GM21737 (cell line): ENCODE data around the gene NEO1.
A peak's percentile ranks its signal among the peaks of the same experiment; 100 is the strongest.

Experiments
- ATAC-seq: cut with Tn5 transposase; IDR thresholded peaks from one replicate; pipeline ENCODE4 v1.9.1; 2021; ENCODE audit warnings: mild to moderate bottlenecking, moderate library complexity; ENCODE audit not compliant: unreplicated experiment

The NEO1 gene

DNA sequence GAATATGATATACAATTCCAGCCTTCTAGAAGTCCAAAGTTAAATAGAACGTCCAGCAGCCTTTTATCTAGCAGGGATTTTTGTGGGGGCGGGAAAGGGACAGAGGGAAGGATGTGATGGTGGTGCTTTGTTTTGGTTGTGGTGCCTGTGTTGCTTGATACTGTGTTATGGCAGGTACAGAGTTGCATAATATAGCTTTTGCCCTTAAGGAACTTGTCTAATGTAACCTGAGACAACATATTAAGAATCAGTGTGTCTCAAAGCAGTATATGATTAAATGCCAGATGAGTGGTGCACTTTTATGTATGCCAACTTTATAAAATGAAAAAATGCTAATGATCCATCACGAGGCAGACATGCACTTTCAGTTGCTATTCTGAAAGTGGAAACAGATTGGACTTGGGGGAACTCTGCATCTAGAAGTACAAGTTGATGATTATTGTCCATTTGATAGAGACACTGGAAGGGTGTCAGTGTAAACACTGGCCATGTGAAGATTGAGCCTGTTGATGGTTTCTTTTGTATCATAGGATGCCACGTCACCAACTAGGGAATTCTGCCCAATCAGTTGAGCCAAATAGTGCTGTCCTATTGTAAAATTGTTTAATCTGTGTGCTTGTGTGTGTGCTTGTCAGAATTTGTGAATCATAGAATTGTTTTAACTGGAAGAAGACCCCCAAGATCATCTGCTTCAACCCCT, 23.0 kb downstream of the NEO1 start:
- no peak for ATAC-seq

GRCh38 chr15:73078291-73078690, 26.0 kb downstream of the NEO1 start:
- ATAC-seq = no peak

DNA sequence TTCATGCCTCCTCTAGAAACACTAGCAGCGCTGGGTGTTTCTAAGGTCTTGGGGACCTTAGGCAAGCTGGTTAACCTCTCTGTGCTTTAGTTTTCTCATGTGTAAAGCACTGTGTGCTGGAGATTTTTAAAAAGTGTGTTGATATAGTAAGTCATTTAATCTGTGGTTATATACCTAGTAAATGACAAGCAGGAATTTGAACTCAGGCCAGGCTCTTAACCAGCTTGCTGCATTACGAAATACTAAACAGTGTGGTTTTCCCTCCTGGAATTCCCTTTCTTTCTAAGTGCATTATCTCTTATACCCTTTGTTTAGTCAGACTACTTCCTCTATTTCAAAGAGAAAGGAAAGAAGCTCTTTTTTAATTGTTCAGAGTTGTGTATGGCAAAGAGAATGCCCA, 26.5 kb downstream of the NEO1 start:
- no peak for ATAC-seq

DNA sequence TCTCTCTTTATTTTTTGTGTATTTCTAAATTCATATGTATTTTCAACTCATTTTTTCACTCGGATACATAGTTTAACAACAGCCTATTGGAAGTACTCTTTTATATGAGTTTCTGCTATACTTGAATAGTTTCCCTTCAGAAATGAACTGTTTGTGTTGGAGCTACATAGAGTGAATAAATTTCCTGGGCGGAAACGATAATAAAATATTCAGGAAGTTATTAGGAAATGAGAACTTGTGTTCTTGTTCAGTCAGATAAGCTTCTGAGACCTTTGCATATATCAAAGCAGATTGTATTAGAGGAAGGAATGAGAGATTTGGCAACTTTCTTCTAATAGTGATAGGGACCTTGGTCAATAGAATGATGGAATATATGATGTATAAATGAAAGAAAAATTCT, 27.3 kb downstream of the NEO1 start:
- ATAC-seq = no peak

DNA sequence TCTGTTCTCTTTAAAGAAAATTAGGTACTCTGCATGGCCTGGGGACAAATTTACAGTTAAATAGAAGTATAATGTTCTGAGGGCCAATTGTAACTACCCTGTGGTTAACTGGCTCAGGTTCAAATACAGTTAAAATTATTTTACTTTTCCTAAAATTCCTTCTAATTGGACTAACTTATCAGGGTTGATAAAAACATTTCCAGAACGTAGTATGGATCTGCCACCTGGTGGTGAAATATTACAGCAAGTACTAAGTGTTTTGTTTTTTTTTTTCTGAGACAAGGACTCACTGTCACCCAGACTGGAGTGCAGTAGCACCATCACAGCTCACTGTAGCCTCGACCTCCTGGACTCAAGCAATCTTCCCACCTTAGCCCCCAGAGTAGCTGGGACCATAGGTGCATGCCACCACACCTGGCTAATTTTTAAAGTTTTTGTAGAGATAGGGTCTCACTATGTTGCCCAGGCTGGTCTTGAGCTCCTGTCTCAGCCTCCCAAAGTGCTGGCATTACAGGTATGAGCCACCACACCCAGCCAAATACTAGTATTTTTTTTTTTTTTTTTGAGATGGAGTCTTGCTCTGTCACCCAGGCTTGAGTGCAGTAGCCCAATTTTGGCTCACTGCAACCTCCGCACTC, 29.2 kb downstream of the NEO1 start:
- no peak for ATAC-seq

DNA sequence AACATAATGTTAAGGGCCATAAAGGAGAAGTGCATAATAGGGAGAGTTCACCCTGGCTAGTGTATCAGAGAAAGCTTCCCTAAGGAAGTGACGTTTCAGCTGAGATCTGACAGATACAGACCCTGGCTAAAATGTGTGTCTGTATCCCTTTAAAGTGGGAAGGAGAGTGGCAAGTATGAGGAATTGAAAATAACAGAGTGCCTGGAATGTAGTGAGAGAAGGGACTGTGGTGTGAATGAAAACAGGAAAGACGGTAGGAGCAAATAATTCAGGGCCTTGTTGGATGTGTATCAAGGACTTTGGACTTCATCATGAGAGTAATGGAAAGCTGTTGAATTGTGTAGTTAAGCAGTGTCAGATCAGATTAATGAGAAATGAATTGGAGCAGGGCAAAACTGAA, 30.5 kb downstream of the NEO1 start:
- ATAC-seq = no peak

- ATAC-seq = no peak
These were observed 34.8 kb downstream of the NEO1 start for GRCh38 chr15:73087098-73087497.

DNA sequence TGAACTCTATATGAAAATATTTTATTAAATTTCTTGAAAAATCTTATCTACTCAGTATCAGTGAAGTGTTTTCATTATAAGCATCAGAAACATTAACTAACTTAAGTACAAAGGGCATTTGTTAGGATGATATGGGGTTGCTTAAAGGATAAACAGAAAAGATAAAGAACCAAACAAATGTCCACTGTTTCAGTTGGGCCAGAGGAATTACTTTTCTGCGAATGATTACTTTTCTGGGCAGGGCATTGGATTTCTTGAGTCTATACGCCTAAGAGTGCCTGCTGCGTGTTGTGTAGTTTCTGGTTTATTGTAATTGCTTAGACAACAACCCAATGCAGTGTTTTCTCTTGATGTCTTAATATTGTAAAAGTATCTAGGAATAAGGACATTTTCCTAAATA, 52.8 kb downstream of the NEO1 start:
- ATAC-seq = no peak

DNA sequence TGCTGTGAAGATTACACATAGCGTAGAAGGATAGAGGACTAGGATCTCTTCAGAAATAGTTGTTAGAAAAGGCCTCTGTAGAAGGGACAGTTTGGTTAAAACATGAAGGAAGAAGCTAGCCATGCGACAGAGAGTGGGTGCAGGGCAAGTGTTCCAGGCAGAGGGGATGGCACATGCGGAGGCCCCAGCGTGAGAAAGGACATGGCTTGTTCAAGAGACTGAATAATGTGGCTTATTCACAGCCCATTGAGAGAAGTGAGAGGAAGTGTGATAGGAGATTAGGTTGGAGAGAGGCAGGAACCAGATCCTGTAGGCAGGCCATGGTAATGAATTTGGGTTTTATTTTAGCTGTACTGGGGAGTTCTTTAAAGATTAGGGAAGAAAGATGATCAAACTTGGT, 56.4 kb downstream of the NEO1 start:
- no peak for ATAC-seq

DNA sequence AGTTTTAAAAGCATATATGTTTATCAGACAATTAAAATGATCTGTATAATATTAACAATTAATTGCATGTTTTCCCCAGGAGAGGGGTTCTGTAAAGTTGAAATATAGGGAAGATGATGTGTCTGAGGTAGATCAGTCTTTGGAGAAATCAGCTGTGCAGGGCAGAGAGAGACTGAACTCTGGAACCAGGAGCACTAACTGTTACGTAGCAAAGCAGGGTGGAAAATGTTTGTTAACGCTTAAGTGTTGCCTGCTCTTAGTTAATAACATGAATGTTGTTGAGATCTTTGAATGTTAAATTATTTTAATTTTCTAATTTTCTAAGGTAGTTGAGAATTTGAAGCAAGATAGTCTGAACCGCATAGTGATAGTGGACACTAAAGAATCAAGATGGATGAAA, 57.5 kb downstream of the NEO1 start:
- no peak for ATAC-seq

GRCh38 chr15:73110201-73110600, 57.9 kb downstream of the NEO1 start:
- no peak for ATAC-seq

DNA sequence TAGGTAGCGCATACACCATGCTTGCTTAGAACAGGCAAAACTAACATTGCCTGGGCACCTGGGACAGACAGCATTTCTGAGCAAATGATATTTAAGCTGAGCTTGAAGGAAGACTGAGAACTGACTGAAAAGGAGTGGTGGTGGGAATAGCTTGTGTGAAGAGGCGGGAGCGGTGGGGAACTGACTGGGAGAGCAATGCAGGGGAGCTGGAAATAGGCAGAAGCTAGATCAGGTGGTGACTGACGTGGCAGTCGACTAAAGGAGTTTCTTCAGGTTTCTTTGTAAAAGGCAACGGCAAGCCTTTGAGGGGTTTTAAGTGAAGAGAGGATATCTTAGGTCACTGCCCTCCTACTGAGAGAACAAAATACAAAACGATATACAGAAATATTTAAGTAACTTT, 61.8 kb downstream of the NEO1 start:
- ATAC-seq = no peak

- no peak for ATAC-seq
These were observed 63.9 kb downstream of the NEO1 start for GRCh38 chr15:73116164-73116563.

DNA sequence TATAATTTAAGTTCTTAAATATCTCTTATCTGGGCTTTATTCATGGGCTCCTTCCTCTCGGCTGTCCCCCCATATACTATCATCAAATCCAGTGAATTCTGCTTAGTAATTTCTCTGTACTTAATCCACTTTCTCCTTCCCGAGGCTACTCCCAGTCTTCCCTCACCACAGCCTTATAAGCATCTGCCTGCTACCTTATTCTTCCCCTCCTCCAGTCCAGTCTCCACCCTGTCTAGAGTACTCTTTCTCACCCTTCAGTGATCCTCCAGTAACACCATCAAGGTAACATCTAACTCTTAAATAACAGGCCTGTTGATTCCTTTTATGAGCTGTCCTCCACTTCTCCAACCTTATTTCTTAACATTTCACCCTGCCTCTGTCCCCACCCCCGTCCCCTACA, 65.8 kb downstream of the NEO1 start:
- no peak for ATAC-seq

- no peak for ATAC-seq
These were observed 67.2 kb downstream of the NEO1 start for GRCh38 chr15:73119478-73119877.

- ATAC-seq = no peak
These were observed 68.0 kb downstream of the NEO1 start for GRCh38 chr15:73120269-73120668.

DNA sequence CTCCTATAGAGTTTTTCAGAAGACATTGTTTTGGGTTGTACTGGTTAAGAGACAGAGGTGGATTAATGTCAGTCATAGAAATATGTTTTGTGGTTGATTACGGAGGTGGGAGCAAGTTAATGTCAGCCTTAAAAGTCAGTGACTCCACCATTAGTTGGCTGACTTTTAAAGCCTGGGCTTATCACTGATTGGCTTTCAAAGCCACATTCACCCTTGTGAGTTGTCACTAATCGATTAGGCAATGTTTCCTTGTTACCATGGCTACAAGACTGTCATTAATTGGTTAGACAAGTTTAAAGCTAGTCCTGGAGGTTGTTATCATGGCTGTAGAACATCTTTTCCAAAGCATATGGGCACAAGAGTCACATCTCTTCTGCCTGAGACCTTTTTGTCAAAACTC, 73.0 kb downstream of the NEO1 start:
- ATAC-seq = no peak

DNA sequence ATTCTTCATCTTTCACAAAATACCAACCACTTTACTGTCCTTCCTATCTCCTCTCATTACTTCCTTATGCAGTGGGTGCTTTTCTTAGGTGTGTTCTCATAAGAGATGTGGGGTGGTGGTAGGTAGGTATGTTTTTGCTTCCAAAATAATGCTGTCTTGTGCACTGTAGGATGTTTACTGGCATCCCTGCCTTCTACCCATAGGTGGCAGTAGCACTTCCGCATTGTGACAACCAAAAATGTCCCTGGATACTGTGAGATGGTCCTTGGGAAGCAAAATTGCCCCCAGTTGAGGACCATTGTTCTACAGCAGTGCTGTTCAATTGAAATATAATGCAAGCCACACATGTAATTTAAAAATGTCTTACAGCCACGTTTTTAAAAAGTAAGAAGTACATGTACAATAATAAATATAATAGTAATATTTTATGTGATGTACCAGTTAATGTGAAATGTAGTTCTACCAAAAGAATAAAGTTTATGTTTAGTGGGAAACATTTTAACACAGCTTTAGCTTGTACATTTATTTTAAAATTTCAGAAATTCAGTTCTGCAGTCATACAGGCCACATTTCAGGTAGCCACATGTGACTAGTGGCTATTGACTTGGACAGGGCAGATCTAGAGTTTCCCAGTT, 75.2 kb downstream of the NEO1 start:
- ATAC-seq = peak; percentile 68

DNA sequence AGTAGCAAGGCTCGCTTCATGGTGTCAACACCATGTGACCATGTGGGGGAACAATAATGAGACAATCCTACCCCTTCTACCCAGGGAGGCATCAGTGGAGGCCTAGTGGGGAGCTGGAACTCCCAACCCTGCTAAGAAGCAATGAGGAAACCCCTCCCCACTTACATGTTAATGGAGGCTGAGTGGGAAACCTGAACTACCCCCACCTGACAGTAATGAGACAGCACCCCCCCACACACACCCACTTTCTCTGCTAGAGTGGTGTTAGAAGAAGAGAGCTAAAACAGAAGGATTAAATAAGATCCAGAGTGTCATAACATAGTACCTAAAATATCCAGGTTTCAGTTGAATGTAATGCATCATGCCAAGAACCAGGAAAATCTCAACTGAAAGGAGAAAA, 78.6 kb downstream of the NEO1 start:
- no peak for ATAC-seq

DNA sequence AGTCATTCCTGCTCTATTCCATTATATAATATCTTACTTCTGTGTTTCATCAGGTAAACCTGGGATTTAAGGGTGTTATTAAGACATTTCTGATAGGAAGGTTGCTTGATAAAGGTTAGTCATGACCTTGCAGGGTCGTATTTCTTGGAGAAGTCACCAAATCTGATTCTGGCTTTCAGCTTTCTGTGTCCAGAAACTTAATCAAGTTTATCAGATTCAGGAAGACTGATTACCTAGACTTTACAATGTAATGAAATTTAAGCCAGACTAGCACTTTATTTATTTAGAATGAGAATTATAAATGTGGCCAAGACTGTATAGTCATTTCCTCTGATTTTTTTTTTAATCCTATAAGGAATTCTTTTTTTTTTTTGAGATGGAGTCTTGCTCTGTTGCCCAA, 81.9 kb downstream of the NEO1 start:
- ATAC-seq = no peak

DNA sequence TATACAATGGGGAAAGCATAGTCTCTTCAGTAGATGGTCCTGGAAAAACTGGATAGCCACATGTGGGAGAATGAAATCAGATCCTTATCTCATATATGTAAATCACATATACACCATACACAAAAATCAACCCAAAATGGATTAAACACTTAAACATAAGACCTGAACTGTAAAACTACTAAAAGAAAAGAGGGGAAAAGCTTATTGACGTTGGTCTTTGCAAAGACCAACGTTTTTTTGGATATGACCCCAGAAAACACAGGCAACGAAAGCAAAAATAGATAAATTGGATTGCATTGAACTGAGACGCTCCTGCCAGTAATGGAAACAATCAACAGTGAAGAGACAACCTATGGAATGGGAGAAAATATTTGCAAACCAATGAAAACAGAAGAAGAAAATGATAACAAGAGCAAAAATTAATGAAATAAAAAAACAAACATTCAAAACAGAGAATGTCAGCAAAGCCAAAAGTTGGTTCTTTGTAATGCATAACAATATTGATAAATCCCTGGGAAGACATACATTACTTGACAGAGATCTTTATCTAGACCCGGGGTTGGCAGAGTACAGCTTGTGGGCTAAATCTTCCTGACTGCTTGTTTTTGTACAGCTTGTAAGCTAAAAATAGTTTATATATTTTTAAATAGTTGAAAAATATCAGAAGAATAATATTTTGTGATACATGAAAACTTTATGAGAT, 86.9 kb downstream of the NEO1 start:
- ATAC-seq = no peak
